GM12878 (cell line): ENCODE data around the gene PCSK5.

Experiments used
- EGR1 ChIP-seq, 2 experiments: IDR thresholded peaks; 1 replicate in 1 of 2; 2 replicates in 1 of 2; pipeline ENCODE4 v1.6.1; 2011 to 2012; ENCODE audit warnings: low read depth in 2 of 2, low read length in 2 of 2, borderline replicate concordance in 1 of 2, mild to moderate bottlenecking in 1 of 2, moderate library complexity in 1 of 2
- RAD21 ChIP-seq: IDR thresholded peaks from 2 replicates; pipeline ENCODE4 v1.6.1; 2011; ENCODE audit warnings: mild to moderate bottlenecking, low read depth, low read length, moderate library complexity; ENCODE audit not compliant: insufficient read depth
- TF ChIP-seq, protein P1 (sequence below), 3 experiments: IDR thresholded peaks in 2 of 3; conservative IDR thresholded peaks in 1 of 3; 2 replicates each; pipeline ENCODE4 v1.5.1; 2011; ENCODE audit warnings: low read depth in 3 of 3, low read length in 3 of 3, mild to moderate bottlenecking in 3 of 3, control low read depth in 2 of 3, moderate library complexity in 2 of 3, inconsistent platforms in 1 of 3, mixed read lengths in 1 of 3; ENCODE audit not compliant: control insufficient read depth in 2 of 3, insufficient read depth in 1 of 3; ENCODE audit errors: extremely low read depth in 1 of 3

DNA sequence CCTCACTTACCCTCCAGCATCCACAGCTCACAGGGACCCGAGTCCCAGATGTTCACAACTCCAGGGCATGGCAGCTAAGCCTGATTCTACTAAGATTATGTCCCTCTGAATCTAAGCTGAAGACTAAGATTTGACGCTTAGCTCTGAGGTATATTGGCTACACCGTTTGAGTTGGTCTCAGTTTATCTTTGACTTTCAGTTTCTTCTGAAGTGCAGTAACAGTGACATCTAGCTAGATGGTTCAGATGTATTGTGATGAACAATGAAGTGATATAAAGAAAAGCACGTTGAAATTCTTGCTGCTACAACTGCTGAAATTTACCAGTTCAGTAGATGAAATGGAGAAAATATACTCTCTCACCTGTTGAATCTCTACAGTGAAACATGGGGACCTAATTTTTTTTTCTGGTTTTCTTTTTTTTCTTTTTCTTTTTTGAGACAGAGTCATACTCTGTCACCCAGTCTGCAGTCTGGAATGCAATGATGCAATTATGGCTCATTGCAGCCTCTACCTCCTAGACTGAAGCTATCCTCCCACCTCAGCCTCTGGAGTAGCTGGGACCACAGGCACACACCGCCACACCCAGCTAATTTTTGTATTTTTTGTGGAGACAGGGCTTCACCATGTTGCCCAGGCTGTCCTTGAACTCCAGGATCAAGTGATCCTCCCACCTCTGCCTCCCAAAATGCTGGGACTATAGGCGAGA, 488.0 kb downstream of the PCSK5 start:
- TF ChIP-seq, protein P1, sequence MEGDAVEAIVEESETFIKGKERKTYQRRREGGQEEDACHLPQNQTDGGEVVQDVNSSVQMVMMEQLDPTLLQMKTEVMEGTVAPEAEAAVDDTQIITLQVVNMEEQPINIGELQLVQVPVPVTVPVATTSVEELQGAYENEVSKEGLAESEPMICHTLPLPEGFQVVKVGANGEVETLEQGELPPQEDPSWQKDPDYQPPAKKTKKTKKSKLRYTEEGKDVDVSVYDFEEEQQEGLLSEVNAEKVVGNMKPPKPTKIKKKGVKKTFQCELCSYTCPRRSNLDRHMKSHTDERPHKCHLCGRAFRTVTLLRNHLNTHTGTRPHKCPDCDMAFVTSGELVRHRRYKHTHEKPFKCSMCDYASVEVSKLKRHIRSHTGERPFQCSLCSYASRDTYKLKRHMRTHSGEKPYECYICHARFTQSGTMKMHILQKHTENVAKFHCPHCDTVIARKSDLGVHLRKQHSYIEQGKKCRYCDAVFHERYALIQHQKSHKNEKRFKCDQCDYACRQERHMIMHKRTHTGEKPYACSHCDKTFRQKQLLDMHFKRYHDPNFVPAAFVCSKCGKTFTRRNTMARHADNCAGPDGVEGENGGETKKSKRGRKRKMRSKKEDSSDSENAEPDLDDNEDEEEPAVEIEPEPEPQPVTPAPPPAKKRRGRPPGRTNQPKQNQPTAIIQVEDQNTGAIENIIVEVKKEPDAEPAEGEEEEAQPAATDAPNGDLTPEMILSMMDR (IDR thresholded peaks at IDR 0.05 in 2 of 3, conservative IDR thresholded peaks at IDR 0.05 in 1 of 3; ENCODE audit: control insufficient read depth in 2 of 3, extremely low read depth in 1 of 3, insufficient read depth in 1 of 3, low read depth in 3 of 3, low read length in 3 of 3): no peak
- no peak for TF ChIP-seq EGR1 (IDR thresholded peaks at IDR 0.05; ENCODE audit: borderline replicate concordance in 1 of 2, low read depth in 2 of 2, low read length in 2 of 2)
- TF ChIP-seq RAD21: no peak
